HCT116 (cell line): ENCODE measurements around the gene AVL9. TPM values are rescaled to one million over a fixed set of nuclear protein-coding genes. Genes with fewer than 3 reads are reported as not detected.

Experiments used
- ATAC-seq: fragments of 200-7000 bp; cut with Tn5 transposase; 2 replicates; pipeline ENCODE4 v1.9.1; 2020; ENCODE audit warnings: mild to moderate bottlenecking, moderate library complexity
- BruUV-seq: library from RNA; stranded (reverse); fragments of 400-500 nt; replicated peaks from 2 replicates; lab custom pipeline; 2021; lab: Mats Ljungman, UMichigan
- CTCF ChIA-PET: fragments of 300-600 bp; sonication (Branson Sonifier 250); formaldehyde crosslinking; loops from one replicate; lab custom pipeline; 2021; ENCODE audit warnings: antibody characterized with exemption; lab: Charles Lee
- POLR2A ChIA-PET: fragments of 300-600, 350-600 bp; sonication (Branson Sonifier 250); formaldehyde crosslinking; loops from one replicate; lab custom pipeline; 2021; ENCODE audit warnings: antibody characterized with exemption; lab: Charles Lee
- RAD21 ChIA-PET, 2 experiments: fragments of 300-600 bp; sonication (Branson Sonifier 250); formaldehyde crosslinking; loops; one replicate each; lab custom pipeline; 2023; ENCODE audit warnings: low total read pairs in 2 of 2; ENCODE audit not compliant: uncharacterized antibody in 2 of 2, unreplicated experiment in 2 of 2, low non-redundant PET in 1 of 2; lab: Charles Lee
- DNase-seq: peaks from one replicate; pipeline ENCODE4 v3.0.0-alpha.2; 2010; ENCODE audit warnings: low read depth, low spot score
- H2AFZ ChIP-seq: fragments of 200-600 bp; shearing (Covaris generic), sonication (generic); 2 replicates; pipeline ENCODE4 v1.6.1; 2017; ENCODE audit warnings: low read depth, mixed run types, mixed read lengths, antibody characterized with exemption, low read length; ENCODE audit not compliant: poor library complexity, severe bottlenecking
- H3K27ac ChIP-seq: 2 replicates; pipeline ENCODE4 v1.5.1; 2012; ENCODE audit warnings: low read depth, low read length
- H3K27me3 ChIP-seq: fragments of 200-600 bp; sonication (generic); 2 replicates; pipeline ENCODE4 v1.6.1; 2016; ENCODE audit warnings: mixed run types, low read length, mixed read lengths; ENCODE audit not compliant: insufficient read depth
- H3K36me3 ChIP-seq, 2 experiments: fragments of 200-500 bp in 1 of 2; fragments of 200-600 bp in 1 of 2; sonication (Bioruptor generic) in 1 of 2; sonication (generic) in 1 of 2; 2 replicates each; pipeline versions ENCODE4 v1.5.1 to v1.6.1; 2014 to 2016; ENCODE audit warnings: low read length in 2 of 2, inconsistent platforms in 1 of 2, mixed read lengths in 1 of 2, mixed run types in 1 of 2; ENCODE audit not compliant: insufficient read depth in 2 of 2, control insufficient read depth in 1 of 2
- H3K4me1 ChIP-seq, 2 experiments: fragments of 200-600 bp in 1 of 2; sonication (generic) in 1 of 2; 2 replicates each; pipeline versions ENCODE4 v1.5.1 to v1.6.1; 2012 to 2017; ENCODE audit warnings: low read length in 2 of 2, inconsistent platforms in 1 of 2, mild to moderate bottlenecking in 1 of 2, mixed read lengths in 1 of 2, mixed run types in 1 of 2, moderate library complexity in 1 of 2; ENCODE audit not compliant: insufficient read depth in 2 of 2, control insufficient read depth in 1 of 2
- H3K4me2 ChIP-seq: fragments of 200-600 bp; sonication (generic); 2 replicates; pipeline ENCODE4 v1.6.1; 2017; ENCODE audit warnings: mixed run types, low read length, mixed read lengths
- H3K4me3 ChIP-seq, 2 experiments: fragments of 200-600 bp in 1 of 2; sonication (generic) in 1 of 2; replicated peaks in 1 of 2; 2 replicates each; pipeline ENCODE4 v1.5.1; 2011 to 2016; ENCODE audit warnings: low read length in 2 of 2, control low read depth in 1 of 2, low read depth in 1 of 2, mild to moderate bottlenecking in 1 of 2, mixed read lengths in 1 of 2, mixed run types in 1 of 2
- H3K79me2 ChIP-seq: fragments of 200-600 bp; sonication (generic); 2 replicates; pipeline ENCODE4 v1.6.1; 2017; ENCODE audit warnings: mild to moderate bottlenecking, mixed run types, low read length, moderate library complexity, mixed read lengths; ENCODE audit not compliant: insufficient read depth
- H3K9ac ChIP-seq: fragments of 200-600 bp; sonication (generic); 2 replicates; pipeline ENCODE4 v1.6.1; 2016; ENCODE audit warnings: low read length, mixed read lengths
- H3K9me2 ChIP-seq: fragments of 200-600 bp; sonication (generic), shearing (Covaris generic); 2 replicates; pipeline ENCODE4 v1.6.1; 2017; ENCODE audit warnings: mixed run types, mild to moderate bottlenecking, moderate library complexity; ENCODE audit not compliant: insufficient read depth
- H3K9me3 ChIP-seq, 2 experiments: fragments of 200-500 bp in 1 of 2; fragments of 200-600 bp in 1 of 2; sonication (Bioruptor generic) in 1 of 2; sonication (generic) in 1 of 2; 2 replicates each; pipeline ENCODE4 v1.6.1; 2014 to 2017; ENCODE audit warnings: low read length in 2 of 2, mixed read lengths in 2 of 2, inconsistent platforms in 1 of 2, low read depth in 1 of 2, mild to moderate bottlenecking in 1 of 2, mixed run types in 1 of 2, moderate library complexity in 1 of 2; ENCODE audit not compliant: control insufficient read depth in 1 of 2, insufficient read depth in 1 of 2
- H4K20me1 ChIP-seq: fragments of 200-600 bp; sonication (generic), shearing (Covaris generic); 2 replicates; pipeline ENCODE4 v1.6.1; 2017; ENCODE audit warnings: mixed run types, mild to moderate bottlenecking, moderate library complexity; ENCODE audit not compliant: insufficient read depth
- CBX3 ChIP-seq: IDR thresholded peaks from 2 replicates; pipeline ENCODE4 v1.6.1; 2012; ENCODE audit warnings: low read depth
- CEBPB ChIP-seq: IDR thresholded peaks from 2 replicates; pipeline ENCODE4 v1.6.1; 2012; ENCODE audit warnings: low read depth
- ELF1 ChIP-seq: IDR thresholded peaks from 2 replicates; pipeline ENCODE4 v1.6.1; 2012; ENCODE audit warnings: low read depth, borderline replicate concordance
- EZH2 ChIP-seq: fragments of 200-600 bp; sonication (generic); IDR thresholded peaks from 2 replicates; pipeline ENCODE4 v1.6.1; 2017; ENCODE audit warnings: antibody characterized with exemption, mixed run types
- JUND ChIP-seq: IDR thresholded peaks from 2 replicates; pipeline ENCODE4 v1.6.1; 2012
- RAD21 ChIP-seq: IDR thresholded peaks from 2 replicates; pipeline ENCODE4 v1.6.1; 2012; ENCODE audit warnings: low read depth, mild to moderate bottlenecking
- SP1 ChIP-seq: IDR thresholded peaks from 2 replicates; pipeline ENCODE4 v1.6.1; 2012; ENCODE audit warnings: low read depth
- TCF7L2 ChIP-seq: IDR thresholded peaks from 2 replicates; pipeline ENCODE4 v1.7.0; 2011; ENCODE audit warnings: borderline replicate concordance, inconsistent platforms; ENCODE audit not compliant: insufficient read depth, insufficient read length; ENCODE audit errors: extremely low read depth
- ZFX ChIP-seq: fragments of 450-650 bp; IDR thresholded peaks from 2 replicates; pipeline ENCODE4 v1.6.1; 2017
- intact Hi-C: fragments of 100-400 bp; cut with micrococcal nuclease; formaldehyde crosslinking; loops from 2 replicates; pipeline ENCODE4 v1.10.0; 2022
- total RNA-seq: library from RNA; stranded (reverse); gene quantifications from one replicate; pipeline ENCODE4 v1.2.1, GENCODE V29; 2021; ENCODE audit not compliant: unreplicated experiment
- TF ChIP-seq, protein P1 (sequence below): IDR thresholded peaks from 2 replicates; pipeline ENCODE4 v1.6.1; 2012
- TF ChIP-seq, protein P2 (sequence below): IDR thresholded peaks from 2 replicates; pipeline ENCODE4 v1.6.1; 2012; ENCODE audit warnings: low read depth
- TF ChIP-seq, protein P3 (sequence below): IDR thresholded peaks from 2 replicates; pipeline ENCODE4 v1.6.1; 2011; ENCODE audit warnings: mild to moderate bottlenecking, low read length, moderate library complexity; ENCODE audit not compliant: insufficient replicate concordance; ENCODE audit errors: extremely low read depth
- TF ChIP-seq, protein P4 (sequence below): IDR thresholded peaks from 2 replicates; pipeline ENCODE4 v1.6.1; 2012

AVL9 gene
- total RNA-seq, 1 experiment from 2014 or later: 89.0 TPM

DNA sequence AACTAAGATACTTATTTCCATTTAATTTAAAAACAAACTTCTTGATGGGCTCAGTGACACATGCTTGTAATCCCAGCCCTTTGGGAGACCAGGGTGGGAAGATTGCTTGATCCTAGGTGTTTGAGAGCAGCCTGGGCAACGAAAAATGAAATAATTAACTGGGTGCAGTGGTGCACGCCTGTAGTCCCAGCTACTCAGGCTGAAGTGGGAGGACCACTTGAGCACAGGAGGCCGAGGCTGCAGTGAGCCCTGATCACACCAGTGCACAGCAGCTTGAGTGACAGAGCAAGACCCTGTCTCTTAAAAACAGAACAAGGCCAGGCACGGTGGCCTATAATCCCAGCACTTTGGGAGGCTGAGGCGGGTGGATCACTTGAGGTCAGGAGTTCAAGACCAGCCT lies 37.4 kb downstream of the AVL9 start (continued):
- TF ChIP-seq, protein P1, sequence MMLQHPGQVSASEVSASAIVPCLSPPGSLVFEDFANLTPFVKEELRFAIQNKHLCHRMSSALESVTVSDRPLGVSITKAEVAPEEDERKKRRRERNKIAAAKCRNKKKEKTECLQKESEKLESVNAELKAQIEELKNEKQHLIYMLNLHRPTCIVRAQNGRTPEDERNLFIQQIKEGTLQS: no peak
- no peak for TF ChIP-seq ZFX
- no peak for TF ChIP-seq SP1
- no peak for TF ChIP-seq TCF7L2
- no peak for TF ChIP-seq CBX3
- TF ChIP-seq, protein P2, sequence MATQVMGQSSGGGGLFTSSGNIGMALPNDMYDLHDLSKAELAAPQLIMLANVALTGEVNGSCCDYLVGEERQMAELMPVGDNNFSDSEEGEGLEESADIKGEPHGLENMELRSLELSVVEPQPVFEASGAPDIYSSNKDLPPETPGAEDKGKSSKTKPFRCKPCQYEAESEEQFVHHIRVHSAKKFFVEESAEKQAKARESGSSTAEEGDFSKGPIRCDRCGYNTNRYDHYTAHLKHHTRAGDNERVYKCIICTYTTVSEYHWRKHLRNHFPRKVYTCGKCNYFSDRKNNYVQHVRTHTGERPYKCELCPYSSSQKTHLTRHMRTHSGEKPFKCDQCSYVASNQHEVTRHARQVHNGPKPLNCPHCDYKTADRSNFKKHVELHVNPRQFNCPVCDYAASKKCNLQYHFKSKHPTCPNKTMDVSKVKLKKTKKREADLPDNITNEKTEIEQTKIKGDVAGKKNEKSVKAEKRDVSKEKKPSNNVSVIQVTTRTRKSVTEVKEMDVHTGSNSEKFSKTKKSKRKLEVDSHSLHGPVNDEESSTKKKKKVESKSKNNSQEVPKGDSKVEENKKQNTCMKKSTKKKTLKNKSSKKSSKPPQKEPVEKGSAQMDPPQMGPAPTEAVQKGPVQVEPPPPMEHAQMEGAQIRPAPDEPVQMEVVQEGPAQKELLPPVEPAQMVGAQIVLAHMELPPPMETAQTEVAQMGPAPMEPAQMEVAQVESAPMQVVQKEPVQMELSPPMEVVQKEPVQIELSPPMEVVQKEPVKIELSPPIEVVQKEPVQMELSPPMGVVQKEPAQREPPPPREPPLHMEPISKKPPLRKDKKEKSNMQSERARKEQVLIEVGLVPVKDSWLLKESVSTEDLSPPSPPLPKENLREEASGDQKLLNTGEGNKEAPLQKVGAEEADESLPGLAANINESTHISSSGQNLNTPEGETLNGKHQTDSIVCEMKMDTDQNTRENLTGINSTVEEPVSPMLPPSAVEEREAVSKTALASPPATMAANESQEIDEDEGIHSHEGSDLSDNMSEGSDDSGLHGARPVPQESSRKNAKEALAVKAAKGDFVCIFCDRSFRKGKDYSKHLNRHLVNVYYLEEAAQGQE: no peak
- no peak for TF ChIP-seq CEBPB
- no peak for TF ChIP-seq JUND
- TF ChIP-seq EZH2: no peak
- TF ChIP-seq ELF1: no peak
- TF ChIP-seq RAD21: no peak

DNA sequence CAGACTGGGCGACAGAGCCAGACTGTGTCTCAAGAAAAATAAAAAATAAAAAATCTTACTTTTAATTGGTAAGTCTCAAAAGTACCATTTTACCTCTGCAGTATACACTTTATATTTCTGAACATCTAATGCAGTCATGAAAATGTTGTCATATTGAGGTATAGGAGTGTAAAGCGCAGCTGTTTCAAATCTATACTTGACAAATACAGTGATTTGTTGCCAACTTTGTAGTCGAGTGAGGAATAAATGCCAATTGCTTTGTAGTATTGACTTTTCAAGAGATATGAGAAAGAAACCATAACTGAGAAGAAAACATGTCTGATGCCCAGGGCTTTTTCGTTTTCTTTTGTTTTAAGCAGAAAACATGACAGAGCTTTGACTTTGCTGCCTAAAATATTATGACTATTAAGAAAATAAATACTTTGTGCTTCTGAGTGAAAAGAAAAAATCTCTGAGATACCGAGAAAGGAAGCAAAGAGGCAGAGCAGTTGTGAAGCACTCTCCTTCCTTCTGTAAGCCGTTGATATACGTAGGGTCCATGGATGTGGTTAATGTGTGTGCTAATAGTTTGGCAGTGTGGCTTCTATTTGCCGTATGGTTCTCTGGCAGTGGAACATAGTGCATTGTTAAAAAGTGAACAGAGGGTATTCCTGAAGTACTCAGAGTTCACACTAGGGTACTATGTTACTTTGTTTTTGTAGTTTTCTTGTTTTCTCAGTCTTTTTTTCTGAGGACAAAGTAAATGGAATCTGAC lies 38.2 kb downstream of the AVL9 start:
- Histone ChIP-seq H3K36me3 (no peaks in the 10 kb centered on the region), H3K4me1 (peaks cover 11 to 15% of the 10 kb centered on the region in 2 experiments), H3K9ac (no peak overlapping the region), H4K20me1 (0 out of 2 replicates have a peak, but pooled peaks cover 11% of the 10 kb centered on the region), H3K79me2 (peaks cover 39% of the 10 kb centered on the region), H3K4me2 (no peak overlapping the region), H2AFZ (no peak overlapping the region), H3K27ac (no peak overlapping the region), H3K9me2 (no peaks in the 10 kb centered on the region), H3K27me3 (no peaks in the 10 kb centered on the region), H3K9me3 (no peaks in the 10 kb centered on the region), H3K4me3 (no peak overlapping the region)
- CTCF ChIA-PET: no interaction called here
- no peak for ATAC-seq
- RAD21 ChIA-PET: no interaction called here
- DNase-seq: no peak
- intact Hi-C loops: no loop called here
- no TSS peak for BruUV-seq
- POLR2A ChIA-PET: no interaction called here
- TF ChIP-seq, protein P3, sequence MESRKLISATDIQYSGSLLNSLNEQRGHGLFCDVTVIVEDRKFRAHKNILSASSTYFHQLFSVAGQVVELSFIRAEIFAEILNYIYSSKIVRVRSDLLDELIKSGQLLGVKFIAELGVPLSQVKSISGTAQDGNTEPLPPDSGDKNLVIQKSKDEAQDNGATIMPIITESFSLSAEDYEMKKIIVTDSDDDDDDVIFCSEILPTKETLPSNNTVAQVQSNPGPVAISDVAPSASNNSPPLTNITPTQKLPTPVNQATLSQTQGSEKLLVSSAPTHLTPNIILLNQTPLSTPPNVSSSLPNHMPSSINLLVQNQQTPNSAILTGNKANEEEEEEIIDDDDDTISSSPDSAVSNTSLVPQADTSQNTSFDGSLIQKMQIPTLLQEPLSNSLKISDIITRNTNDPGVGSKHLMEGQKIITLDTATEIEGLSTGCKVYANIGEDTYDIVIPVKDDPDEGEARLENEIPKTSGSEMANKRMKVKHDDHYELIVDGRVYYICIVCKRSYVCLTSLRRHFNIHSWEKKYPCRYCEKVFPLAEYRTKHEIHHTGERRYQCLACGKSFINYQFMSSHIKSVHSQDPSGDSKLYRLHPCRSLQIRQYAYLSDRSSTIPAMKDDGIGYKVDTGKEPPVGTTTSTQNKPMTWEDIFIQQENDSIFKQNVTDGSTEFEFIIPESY: no peak
- TF ChIP-seq, protein P4, sequence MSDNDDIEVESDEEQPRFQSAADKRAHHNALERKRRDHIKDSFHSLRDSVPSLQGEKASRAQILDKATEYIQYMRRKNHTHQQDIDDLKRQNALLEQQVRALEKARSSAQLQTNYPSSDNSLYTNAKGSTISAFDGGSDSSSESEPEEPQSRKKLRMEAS: no peak
- TF ChIP-seq, protein P2: no peak
